GM21381 (cell line): ENCODE measurements around the gene PDGFRB.

Source experiments
- ATAC-seq: cut with Tn5 transposase; IDR thresholded peaks from one replicate; pipeline ENCODE4 v1.9.1; 2021; ENCODE audit warnings: mild to moderate bottlenecking, moderate library complexity; ENCODE audit not compliant: unreplicated experiment

The PDGFRB gene

DNA sequence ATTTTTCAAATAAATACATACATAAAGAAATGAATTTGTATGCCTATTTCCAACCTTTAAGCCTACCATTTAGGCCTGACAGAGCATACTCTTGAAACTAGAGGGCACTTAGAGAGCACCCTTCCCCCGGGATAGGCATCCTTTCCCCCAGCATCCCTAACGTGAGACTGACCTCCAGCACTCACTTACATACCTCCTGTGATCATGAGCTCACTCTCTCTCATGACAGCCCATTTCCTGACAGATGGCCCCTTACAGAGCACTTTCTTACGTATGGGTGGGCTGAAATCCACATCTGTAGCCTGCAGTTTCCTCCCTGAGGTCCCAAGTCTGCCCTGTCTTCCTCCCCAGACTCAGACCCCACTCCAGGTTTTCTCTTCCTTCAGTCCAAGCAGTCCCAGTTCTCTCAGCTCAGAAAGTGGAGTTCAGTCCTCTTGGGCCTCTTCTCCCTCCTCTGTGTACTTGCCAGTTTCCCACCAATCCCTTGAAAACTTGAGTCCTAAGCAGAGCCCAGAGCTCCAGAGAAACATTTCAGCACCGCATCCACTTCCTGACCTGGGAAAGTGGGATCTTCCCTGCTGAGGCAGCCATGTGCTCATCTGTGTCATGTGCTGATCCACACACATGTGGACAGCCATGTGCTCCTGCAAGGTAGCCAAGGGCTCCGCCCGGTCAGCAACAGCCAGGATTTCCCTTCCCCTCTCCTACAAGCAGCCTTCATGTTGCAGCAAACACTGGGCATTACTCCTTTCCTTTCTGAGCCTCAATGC is 8.8 kb upstream of the PDGFRB start:
- ATAC-seq: no peak

DNA sequence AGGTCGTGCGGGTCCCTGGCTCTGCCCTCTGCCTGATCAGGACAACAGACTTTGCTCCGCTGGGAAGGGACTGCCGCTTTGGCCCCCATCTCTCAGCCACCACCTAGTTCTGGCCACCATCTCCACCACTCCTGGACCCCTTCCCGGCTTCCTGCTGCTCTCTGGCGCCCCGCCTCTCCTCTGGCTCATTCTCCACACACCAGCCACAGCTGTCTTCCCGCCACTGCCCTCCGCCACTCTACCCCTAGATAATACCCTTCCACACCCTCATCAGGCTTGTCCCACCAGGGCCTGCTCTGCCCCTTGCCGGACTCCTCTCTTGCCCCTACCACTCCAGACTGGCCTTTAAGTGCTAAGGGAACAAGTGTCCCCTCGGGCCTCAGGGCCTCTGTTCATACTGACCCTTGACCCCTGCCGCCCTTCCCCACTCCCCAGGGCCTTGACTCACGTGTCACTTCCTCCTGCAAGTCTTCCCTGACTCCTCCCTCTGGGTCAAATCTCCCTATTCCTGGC is 8.0 kb upstream of the PDGFRB start:
- no peak for ATAC-seq

DNA sequence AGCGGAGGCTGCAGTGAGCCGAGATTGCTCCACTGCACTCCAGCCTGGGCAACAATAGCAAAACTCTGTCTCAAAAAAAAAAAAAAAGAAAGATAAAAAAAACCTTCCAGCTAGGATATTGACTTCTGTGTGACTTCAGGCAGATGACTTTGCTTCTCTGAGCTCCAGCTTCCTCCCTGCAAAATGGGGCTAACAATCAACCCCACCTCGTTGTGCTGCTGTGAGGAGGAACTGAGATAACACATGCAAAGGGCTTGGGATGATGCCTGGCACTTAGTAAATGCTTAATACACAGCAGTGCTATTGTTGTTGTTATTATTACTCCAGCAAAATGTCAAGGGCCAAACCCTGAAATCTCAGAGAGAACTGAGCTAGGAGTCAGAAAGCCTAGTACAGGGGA is 7.4 kb upstream of the PDGFRB start:
- ATAC-seq: no peak

DNA sequence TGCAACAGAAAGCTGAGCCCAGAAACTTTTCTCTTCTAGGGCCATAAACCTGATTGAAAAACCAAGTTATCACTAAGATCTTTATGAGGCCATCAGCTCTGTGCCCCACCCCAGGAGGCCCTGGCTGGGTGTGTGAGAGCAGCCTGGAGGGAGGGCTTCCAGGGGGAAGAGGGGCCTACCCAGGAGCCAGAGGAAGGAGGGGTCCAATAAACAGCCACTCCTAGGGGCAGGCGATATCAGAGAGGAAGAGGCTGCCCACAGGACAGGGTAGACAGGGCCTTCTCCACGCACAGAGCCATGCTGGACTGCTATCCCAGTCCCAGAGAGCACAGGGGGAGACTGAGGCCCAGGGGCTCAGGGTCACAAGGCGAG is 6.5 kb upstream of the PDGFRB start:
- no peak for ATAC-seq

DNA sequence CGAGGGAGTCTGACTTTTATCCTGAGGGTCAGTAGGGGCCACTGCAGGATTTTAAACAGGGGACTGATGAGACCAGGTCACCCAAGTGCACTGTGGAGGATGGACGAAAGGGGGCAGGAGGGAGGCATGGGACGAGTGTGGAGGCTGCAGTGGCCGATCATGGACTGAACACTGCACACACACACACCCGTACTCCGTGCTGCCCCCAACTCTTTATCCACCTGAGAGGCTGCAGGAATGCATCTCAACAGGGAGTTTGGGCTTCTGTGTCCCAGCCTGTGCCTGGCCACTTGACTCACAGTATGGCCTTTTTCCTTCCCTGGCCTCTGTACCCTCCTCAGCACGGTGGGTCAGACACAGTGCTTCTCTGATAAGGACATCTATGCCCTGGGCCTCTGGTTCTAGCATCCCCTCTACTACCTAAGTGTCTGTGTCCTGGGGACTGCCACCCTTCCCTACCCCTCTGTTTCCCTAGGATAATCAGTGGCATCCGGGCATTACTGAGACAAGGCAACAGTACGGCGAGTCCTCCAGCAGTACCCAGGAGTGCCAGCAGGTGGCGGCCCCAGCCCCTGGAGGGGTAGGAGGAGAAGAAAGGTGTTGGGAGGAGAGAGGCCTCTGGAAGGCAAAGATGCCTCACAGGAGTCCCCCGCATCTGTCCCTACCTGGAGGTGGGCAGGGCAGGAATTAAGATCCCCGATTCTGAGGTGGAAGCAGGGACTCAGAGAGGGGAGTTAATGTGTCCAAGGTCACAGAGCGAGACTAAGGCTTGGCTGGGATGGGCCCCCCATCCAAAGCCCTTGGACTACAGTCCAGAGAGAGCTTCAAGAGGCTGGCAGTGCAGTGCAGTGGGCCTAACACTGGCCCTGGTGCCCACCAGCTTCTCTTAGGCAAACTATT is 5.8 kb upstream of the PDGFRB start:
- peak; percentile 83 for ATAC-seq

DNA sequence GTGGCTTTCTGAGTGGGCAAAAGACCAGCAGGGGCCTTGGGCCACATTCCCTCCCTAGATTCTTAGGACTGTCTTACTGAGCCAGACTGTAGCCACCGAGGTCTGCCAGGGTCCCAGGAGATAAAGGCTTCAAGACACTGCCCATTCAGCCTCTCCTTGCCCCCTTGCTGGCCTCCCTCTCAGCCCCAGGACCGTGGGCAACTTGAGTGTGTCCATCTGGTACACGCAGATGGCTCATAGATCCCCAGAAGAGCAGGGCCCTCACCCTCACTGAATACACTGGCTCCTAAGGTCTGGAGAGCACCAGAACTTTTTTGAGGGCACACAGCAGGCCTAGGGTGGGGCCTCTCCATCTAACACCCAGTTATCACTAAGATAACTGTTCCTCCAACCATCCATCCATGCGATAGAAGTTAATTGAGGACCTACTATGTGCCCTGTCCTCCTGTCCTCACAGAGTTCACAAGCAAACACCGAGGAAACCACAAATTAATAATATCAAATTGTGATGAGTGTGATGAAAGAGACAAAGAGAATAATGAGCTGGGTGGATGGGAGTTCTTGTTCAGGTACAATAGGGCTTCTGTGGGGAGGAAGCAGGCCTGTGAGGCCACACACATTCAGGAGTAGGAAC is 4.9 kb upstream of the PDGFRB start:
- ATAC-seq: no peak

DNA sequence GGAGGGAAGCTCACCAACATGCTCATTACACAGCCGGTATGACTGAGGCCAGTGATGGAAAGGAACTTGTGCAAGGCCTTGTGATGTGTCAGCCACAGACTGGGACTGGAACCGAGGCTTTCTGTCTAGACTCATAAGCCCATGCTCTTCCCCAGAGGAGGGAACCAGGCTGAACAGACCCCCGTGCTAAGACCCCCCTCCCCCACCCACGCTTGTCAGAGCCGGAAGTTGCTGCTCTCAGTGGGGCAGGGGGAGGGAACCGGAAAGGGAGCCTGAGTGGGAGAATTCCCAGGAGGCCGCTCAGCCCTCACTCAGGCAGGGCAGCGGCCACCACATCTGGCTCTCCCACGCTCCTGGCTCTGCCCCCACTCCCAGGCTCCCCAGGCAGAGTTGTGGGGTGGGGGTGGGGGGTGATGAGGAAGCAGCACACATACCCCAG is 4.1 kb upstream of the PDGFRB start:
- ATAC-seq: no peak

DNA sequence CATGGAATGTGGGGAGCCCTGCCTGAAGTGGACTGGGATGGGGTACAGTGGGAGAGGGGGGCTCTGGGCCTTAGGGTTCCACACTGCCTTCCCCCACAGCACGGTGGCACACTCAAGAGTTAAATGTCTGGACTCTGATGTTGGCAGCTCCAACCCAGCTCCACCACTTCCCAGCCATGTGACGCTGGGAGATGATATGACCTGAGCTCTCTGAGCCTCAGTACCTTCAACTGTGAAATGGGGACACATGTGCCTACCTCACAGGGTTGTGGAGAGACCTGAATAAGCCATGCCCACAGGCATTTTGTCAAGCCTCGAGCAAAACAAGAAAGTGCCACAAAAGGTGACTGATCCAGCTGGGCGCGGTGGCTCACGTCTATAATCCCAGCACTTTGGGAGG is 3.4 kb upstream of the PDGFRB start:
- ATAC-seq: no peak

DNA sequence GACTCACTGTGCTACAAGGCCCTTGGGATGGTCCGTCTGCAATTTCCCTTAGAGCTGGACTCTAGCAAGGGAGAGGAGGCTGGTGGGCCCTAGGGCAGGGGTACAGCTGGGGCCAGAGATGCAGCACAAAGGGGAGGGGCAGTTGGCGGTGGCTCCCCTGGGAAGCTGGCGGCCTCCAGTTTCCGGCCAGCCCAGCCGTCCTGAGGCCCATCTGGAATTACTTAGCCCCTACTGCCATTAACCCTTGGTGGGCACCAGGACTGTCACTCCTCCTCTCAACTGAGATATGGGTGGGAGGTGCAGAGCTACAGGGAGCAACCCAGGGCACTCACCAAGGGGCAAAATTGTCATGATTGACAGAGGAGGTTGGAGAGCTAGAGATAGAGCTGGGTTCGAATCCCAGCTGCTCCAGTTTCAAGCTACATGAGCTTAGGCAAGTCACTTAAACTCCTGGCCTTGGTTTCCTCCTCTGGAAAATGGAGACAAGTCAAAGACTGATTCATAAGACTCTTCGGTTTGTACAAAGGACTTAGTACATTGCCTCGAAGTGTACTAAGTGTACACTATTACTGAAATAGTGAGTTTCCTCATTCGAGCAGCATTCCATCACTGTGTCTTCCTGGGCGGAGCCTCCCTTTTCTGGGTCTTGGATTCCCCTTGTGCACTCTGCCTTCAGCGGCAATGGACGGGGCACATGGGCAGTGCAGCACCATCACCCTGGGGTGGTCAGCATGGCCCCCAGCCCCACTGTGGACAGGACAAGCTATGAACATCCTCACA is 2.7 kb upstream of the PDGFRB start:
- no peak for ATAC-seq

DNA sequence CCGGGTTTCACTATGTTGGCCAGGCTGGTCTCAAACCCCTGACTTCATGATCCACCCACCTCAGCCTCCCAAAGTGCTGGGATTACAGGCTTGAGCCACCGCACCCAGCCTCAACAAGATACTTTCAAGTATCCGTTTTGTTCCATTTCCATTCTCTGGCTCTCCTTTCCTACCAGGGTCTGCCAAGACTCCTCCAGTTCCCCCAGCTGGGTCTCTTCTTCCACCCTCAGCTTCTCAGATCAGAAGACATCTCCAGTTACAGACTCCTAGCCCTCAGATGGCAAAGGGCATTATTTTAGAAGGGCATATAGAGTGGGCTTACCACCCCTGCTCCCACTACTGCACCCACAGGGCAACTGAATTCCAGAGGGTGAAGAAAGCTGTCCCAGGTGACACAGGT is 1.5 kb upstream of the PDGFRB start:
- ATAC-seq: no peak

DNA sequence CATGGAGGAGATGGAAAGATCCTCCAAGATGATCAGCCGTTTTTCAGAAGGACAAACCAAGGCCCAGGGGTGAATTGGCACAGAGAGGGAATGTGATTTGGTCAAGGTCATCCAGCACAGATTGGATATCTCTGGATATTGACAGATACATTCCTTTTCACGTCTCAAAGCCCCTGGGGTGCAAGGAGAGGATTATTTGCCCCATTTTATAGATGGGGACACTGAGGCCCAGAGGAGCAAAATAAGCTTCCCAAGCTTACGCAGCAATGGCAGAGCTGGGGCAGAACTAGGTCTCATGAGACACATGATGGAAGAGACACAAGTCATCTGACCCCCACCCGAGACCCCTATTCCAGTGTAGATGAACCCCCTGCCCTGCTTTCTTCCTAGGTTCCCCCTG is 895 bp upstream of the PDGFRB start:
- ATAC-seq: no peak

DNA sequence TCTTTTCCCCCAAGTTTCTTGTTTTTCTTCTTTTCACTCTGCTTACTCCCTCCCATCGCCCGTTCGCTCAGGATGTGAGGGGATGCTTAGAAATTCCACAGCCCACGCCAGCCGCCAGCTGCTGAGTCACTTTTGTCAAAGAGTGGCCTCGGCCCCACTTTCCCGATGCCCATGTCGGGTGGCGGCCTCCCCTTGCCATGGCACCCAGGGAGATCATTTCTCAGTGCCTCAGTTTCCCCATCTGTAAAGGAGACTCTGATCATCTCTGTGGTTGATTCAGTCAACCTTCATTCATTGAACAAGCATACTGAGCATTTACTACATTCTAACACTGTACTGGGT is 353 bp upstream of the PDGFRB start:
- no peak for ATAC-seq

DNA sequence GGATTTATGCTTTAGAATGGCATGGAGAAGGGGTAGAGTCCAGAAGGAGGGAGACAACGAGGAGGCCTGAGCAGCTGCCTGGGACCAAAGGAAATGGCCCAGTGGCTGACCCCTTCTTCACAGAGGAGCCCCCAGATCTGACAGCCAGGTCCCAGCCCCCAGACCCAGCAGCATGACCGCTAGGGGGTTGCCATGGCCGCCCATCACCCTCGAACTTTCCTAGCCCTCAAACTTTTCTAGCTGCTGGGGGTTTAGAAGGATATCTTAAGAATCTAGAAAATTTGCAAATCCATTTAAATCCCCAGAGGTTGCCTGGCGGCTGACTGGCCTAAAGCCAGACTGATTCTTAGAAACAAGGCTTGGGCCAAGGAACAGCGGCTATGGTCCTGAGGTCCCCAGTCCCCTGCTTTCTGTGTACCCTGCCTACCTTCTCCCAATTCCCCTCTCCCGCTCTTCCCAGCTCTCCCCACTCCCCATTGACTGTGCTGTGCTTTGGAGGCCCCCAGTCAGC is 972 bp downstream of the PDGFRB start:
- no peak for ATAC-seq

DNA sequence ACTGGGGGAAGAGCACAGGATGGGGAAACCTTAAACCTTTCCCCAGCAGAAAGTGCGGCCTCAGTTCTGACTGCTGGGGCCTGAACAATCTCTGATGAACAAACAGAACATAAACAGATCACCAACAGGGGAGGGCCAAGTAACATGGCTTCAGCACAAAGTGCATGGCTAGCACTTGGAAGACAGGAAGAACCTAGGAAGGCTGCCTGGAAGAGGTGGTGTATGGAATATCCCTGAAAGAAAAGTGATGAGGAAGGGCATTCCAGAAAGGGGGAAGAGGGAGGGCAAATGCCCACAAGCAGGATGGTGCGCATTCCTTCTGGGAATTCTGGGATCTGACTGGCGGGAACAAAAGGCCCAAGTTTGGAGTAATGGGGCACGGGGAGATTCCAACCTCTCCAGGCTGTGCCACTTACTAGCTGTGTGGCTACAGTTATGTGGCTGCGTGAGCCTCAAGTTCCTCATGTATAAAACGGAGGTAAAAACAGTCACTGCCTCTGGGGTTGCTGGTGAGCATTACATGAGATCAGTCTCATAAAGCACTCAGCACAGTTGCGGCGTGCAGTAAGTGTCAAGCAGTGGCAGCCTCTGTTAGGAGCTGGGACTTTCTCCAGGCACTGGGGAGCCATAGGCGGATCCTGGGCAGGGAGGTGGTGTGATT is 1.6 kb downstream of the PDGFRB start:
- ATAC-seq: no peak

DNA sequence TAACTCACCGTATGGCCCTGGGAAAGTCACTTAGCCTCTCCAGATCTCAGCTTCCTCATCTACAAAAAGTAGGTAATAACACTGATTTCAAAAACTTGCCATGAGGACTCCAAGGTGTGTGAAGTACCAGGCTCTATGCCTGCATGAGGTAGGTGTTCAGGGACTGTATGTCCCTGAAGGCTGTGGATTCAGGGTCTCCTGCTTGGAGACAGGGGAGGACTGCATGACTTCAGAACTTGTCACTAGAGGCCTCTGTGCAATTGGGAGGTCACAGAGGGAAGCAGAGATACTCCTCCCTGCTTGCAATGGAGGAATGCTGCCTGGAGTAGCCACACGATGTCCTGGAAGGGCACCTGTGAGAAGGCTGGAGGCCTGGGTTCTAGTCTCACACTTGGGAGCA is 2.2 kb downstream of the PDGFRB start:
- no peak for ATAC-seq

DNA sequence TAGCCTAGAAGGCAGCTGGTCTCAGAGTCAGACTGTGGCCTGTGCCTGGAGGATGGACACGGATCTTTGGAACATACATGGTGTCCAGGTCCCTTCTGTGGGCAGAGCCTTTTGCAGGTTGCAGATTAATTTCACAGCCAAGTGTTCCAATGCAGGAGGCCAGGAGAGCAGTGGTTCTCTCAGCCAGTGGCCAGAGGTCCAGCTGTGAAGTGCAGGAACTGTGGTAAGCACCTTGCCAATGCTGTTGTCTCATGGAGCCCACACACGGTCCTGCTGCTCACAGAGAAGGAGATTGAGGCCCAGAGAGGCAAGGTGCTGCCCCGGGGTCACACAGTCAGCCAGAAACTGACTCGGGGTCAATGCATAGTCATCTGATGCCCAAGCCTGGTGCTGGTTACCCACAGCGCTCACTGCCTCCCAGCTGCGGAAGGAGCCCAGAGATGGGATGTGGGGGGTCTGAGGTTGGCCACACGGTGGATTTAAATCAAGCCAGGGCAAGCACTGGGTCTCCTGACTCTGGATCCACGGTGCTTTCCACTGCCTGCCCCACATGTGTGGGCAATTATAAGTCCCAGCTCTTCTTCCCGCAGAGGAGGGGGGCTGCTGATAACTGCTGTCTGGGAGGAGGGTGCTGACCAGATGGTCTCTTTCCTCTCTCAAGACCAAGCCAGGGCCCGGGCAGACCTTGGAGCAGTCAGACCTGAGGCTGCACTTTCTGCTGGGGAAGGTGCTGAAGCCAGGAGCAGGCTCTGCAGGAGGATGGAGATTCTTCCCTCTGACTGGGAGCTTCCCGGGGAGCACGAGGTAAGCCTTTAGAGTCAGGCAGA is 2.8 kb downstream of the PDGFRB start:
- no peak for ATAC-seq

DNA sequence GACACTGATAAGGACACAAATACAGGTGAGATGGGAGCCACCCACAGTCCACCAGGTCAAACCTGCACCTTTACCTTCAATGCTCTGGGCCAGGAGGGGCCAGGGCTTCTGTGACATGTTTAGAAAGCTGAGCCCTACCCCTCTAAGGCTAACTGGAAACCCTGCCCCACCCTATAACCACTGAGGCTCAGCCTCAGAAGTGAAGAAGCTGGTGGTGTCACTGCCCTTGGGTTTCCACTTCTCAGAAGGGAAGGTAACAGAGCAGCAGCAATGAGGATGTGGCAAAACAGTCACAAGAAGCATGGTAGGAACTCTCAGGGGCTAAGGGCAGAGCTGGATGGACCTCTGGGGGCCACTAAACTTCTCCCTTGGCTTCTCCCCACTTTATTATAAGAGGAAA is 6.0 kb downstream of the PDGFRB start:
- no peak for ATAC-seq

DNA sequence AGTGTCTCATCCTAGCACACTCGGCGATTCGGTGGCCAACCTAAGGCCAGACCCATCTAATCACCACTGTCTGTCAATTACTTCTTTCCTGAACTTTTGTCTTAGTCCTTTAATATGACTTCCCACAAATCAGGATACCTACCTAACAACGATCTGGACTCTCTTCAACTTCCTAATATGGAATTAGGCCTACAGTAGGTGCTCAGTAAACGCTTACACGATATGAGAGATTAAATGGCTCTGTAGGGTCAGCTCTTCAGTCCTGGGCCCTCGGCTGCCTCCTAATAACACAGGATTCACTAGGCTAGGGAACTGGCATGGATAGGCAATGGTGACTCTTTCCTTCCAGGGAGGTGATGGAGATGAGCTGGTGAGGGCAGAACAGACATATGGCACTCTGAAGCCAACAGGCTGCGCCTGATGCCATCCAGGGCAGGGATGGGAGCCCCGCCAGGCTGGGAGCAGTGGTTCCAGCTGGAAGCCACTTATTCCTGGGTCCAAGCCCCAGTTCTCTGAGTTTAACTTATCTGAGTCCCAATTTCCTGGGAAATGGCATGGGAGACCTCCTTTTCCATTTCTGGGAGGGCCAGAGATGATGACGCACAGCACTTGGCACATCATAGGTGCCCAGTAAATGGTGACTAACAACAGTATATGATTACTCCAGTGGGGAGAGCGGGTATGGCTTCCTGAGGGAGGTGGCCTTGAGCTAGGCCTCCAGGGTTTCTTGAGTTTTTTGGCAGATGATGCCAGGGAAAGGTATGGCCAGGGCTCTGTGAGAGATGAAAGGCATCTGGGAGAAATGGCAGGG is 7.3 kb downstream of the PDGFRB start:
- ATAC-seq: no peak
